Occipital lobe (tissue), 2 donors: ENCODE measurements around the gene CST8. TPM values are rescaled to one million over a fixed set of nuclear protein-coding genes. Genes with fewer than 3 reads are reported as not detected.
"Not testable (repeated sequence)": the region's sequence is repeated elsewhere in the genome, so short reads cannot be mapped to it uniquely, and the experiment has no call there.

Experiments used
- DNase-seq: peaks from one replicate; lab custom pipeline; 2025; lab: John Stamatoyannopoulos, UW
- total RNA-seq: library from RNA; depleted of rRNA; stranded (reverse); fragments of >200 nt; gene quantifications from one replicate; pipeline ENCODE4 v1.2.3, GENCODE V29; 2014

CST8 gene, protein sequence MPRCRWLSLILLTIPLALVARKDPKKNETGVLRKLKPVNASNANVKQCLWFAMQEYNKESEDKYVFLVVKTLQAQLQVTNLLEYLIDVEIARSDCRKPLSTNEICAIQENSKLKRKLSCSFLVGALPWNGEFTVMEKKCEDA
- not detected for total RNA-seq

DNA sequence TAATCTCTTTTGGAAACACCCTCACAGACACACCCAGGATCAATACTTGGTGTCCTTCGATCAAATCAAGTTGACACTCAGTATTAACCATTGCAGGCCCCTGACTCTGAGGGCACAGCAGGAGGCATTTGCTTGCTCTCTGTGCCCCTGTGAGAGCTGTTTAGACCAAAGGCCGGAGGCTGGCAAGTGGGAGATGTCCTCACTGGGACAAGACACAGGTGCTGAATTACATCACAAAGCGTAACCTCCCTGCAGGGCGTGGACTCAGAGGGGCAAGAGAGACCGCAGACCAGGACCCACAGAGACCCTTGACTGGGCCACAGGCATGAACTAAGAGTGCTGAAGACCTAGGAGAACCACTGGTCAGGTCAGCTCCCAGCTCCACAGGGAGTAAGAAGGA, at the start of gene CST8:
CST8 (plus strand) TSS at position 301 of the 400 bp plus-strand sequence. CDS start 551 bp downstream, outside the sequence.
- no peak for DNase-seq

DNA sequence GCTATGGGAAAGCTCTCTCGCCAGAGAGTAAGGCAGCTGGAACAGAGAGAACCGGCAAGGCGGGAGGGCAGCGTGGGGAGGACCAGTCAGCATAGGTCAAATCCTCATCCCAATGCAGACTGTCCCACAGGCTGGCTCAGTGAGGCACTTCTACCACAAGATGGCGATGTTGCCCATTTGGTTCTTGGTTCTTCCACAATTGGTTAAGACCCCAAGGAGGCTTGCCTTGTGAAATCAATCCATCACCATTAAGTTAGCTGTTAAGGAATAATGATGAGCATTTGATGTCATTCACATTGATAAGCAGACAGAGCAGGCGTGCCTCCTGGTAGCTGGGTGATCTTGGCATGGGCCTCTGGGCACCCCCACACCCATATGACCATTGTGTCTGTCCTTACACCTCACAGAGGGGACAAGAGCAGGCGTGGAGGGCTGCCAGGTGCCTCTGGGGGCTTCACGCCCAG, 49.0 kb upstream of the CST8 start:
- DNase-seq: peak; percentile 43

GRCh38 chr20:23442436-23442835, 48.5 kb upstream of the CST8 start:
- no peak for DNase-seq

DNA sequence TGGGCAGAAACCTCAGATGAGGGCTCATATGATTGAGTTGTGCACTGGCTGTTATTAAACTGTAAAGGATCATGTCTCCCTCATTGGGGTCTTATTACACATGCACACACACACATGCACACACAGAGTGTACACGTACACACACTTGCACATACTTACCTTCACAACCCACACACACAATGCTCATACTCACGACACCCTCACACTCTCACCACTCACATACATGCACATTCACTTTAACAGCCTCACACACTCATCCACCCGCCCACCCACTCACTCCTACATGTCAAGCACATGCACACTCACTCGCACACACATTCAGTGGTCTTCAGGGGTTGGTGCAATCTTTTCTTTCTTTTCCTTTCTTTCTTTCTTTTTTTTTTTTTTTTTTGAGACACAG, 46.1 kb upstream of the CST8 start:
- DNase-seq: no peak

DNA sequence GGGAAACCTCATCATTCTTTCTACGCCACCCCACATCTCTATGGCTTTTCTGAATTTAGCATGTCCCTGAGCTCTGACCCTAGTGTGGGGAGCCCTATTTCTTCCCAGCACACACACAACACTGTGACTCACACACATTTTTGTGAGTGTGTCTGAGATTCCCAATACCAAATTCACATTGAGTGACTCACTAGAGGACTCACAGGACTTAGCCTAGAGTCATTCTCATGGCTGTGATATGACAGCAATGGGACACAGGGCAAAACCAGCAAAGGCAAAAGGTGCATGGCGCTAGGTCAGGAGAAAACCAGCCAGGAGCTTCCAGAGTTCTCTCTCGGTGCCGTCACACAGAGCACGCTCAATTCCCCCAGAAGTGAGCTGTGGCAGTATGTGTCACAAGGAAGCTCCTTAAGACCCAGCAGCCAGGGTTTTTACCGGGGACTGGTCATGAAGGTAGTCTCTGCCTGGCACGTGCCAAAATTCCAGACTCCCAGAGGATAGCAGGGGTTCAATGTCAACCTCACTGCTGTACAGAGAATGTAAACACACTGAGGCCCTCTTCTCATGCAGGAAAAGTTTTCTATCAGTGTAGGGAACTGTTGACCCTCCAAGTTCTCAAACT, 45.2 kb upstream of the CST8 start:
- DNase-seq: no peak

GRCh38 chr20:23446505-23446904, 44.4 kb upstream of the CST8 start:
- no peak for DNase-seq

- DNase-seq: no peak
Measured at GRCh38 chr20:23448167-23448566, 42.8 kb upstream of the CST8 start.

DNA sequence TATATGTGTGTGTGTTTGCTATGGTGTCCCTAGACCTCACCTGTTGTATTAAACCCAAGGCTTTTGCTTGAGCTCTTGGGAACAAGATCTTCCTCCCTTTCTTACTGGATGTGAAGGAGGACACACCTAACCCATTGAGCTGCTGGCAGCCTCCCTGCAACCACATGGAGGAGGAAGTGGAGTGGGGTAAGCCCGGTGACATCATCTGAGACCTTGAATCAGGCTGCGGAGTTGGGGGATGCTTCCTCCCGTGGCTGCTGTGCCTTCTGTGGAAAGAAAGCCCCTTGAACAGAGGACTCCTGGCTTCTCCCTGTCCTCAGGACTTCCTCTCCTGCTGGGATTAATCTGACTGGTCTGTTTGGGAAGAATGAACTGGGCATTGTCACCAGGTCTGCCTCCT, 41.5 kb upstream of the CST8 start:
- DNase-seq: no peak

DNA sequence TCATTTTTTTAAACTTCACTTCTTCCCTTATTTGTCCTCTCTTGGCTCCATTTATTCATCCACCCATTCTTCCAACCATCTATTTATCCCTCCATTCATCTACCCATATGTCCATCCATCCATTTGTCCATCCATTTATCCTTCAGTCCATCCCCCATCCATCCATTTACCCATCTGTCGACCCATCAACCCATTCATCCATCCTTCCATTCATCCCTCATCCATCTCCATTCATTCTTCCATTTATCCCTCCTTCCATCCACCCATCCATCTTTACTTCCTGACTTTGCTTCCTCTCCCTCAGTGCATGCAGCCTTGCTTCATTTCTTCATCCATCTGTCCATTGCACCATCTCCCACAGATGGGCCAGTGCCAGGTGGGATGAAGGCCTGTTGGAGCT, 40.0 kb upstream of the CST8 start:
- DNase-seq: no peak

- DNase-seq: no peak
Measured at GRCh38 chr20:23451956-23452487, 38.9 kb upstream of the CST8 start.

DNA sequence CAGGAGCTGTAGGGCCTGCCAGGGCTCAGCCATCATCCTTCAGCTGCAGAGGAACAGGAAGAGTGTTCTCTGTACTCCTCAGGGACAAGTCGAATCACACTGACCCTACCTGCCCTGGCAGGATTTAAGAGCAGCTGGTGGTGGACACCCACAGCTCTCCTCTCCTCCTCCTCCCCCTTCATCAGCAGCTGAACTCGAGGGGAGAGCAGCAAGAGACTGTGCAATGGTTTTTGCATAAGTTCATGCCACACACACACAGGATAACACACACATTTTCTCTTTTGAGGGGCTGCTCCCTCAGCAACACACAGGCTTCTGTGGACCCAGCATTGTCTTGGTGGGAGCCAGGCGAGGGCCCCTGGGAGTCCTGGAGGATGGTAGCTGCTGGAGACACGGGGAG, 38.1 kb upstream of the CST8 start, which contains the start of gene CST11:
CST11 (minus strand) TSS at position 101 of the 400 bp plus-strand sequence; CDS start at position 36, 65 bp downstream.
- DNase-seq: no peak

- no peak for DNase-seq
Measured at GRCh38 chr20:23453549-23454543, 37.1 kb upstream of the CST8 start.

DNA sequence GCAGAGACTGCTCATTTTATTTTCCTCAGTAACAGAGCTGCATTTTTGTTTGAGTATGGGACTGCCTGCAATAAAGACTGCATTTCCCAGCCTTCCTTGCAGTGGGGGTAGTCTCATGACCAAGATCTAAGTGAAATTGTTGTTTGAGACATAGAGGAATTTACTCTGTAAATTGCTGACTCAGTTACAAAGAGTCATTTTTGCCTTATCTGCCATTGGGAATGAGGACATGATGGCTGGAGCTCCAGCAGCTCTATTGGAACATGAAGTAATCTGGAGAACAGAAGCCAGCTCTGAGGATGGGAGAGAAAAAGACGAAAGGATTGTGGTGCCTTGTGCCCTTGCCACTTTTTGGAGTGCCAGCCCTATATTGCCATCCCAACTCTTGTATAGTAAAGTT, 36.1 kb upstream of the CST8 start:
- DNase-seq: no peak

GRCh38 chr20:23455639-23456038, 35.3 kb upstream of the CST8 start:
- no peak for DNase-seq

- DNase-seq: no peak
Measured at GRCh38 chr20:23456409-23456808, 34.5 kb upstream of the CST8 start.

DNA sequence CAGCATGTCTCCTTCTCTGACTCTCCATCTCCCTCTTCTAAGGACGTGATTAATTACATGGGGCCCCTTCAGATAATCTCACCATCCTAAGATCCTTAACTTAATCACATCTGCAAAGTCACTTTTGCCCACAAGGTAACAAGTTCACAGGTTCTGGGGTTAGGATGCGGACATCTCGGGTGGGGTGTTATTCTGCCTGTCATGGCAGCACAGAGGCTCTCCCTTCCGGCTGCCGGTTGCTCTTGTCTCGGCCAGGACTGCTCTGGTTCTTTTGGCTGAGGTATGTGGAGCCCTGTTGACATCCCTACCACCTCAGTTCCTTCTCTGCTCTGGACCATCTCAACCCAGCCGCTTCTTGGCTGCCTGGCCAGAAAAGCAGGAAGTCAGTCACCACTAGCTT, 34.0 kb upstream of the CST8 start:
- no peak for DNase-seq

- no peak for DNase-seq
Measured at GRCh38 chr20:23459461-23460150, 31.3 kb upstream of the CST8 start.

DNA sequence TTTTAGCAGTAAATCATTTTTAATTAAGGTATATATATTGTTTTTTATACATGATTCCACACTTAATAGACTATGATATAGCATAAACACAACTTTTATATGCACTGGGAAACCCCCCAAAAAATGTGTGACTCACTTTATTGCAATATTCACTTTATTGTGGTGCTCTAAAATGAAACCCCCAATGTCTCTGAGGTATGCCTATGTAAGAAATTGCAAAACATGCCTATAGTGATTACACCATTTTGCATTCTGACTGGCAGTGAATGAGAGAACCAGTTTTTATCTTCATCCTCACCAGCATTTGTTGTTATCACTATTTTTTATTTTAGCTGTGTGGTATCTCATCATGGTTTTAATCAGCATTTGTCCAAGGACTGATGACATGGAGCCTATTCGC, 29.7 kb upstream of the CST8 start:
- DNase-seq: no peak

- not testable (repeated sequence) for DNase-seq
Measured at GRCh38 chr20:23466961-23467360, 24.0 kb upstream of the CST8 start.

DNA sequence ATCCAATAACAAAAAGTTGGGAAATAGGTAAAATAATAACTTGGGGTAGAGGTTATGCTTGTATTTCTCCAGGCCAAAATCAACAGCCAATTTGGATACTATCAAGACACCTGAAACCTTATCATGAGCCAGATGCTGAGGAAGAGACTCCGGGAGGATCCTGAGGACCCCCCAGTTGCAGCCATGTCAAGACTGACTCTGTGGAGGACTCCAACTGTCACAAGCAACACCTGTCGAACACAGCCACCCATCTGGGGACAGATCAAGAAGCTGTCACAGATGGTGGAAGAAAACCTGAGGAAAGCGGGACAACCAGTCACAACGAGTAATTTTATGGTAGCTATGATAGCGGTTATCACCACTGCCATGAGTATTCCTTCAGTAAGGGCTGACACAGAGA, 18.6 kb upstream of the CST8 start:
- not testable (repeated sequence) for DNase-seq

GRCh38 chr20:23473293-23473692, 17.6 kb upstream of the CST8 start:
- not testable (repeated sequence) for DNase-seq
